K562 (cell line): ENCODE measurements around the gene HS3ST4.

Source experiments
- CEBPG ChIP-seq, 3 experiments: fragments of 200-800 bp in 1 of 3; sonication (Bioruptor generic) in 1 of 3; sonication (generic) in 1 of 3; formaldehyde crosslinking in 1 of 3; IDR thresholded peaks in 2 of 3; conservative IDR thresholded peaks in 1 of 3; 2 replicates each; pipeline versions ENCODE4 v1.6.1 to v1.8.0; 2016 to 2022; ENCODE audit warnings: missing compliant biosample characterization in 2 of 3, missing genetic modification characterization in 2 of 3, mild to moderate bottlenecking in 1 of 3, missing genetic modification reagents in 1 of 3
- CHCHD3 ChIP-seq: fragments of 250-450 bp; sonication (Bioruptor Pico); IDR thresholded peaks from 2 replicates; pipeline ENCODE4 v2.1.2; 2022; ENCODE audit warnings: mild to moderate bottlenecking
- FOXA1 ChIP-seq: fragments of 450-650 bp; IDR thresholded peaks from 2 replicates; pipeline ENCODE4 v1.6.1; 2016; ENCODE audit warnings: mild to moderate bottlenecking, borderline replicate concordance
- MAFK ChIP-seq: IDR thresholded peaks from 2 replicates; pipeline ENCODE4 v1.6.1; 2011; ENCODE audit warnings: low read length, improper control_type of control experiment
- PATZ1 ChIP-seq: fragments of 250-450 bp; sonication (Bioruptor Pico); IDR thresholded peaks from 2 replicates; pipeline ENCODE4 v1.5.0; 2020; ENCODE audit warnings: mild to moderate bottlenecking, borderline replicate concordance
- POLR2AphosphoS5 ChIP-seq: IDR thresholded peaks from 2 replicates; pipeline ENCODE4 v1.6.1; 2011; ENCODE audit warnings: mild to moderate bottlenecking, low read depth, low read length, moderate library complexity; ENCODE audit not compliant: control insufficient read depth, insufficient read depth
- WHSC1 ChIP-seq: IDR thresholded peaks from one replicate; pipeline ENCODE4 v1.6.1; 2012; ENCODE audit warnings: low read length, control low read depth, inconsistent platforms
- TF ChIP-seq, protein P1 (sequence below): fragments of 200-600 bp; sonication (generic); IDR thresholded peaks from one replicate; pipeline ENCODE4 v1.6.1; 2012; ENCODE audit warnings: mild to moderate bottlenecking, low read depth, low read length, inconsistent platforms
- TF ChIP-seq, protein P2 (sequence below), 3 experiments: IDR thresholded peaks in 2 of 3; conservative IDR thresholded peaks in 1 of 3; 2 replicates each; pipeline ENCODE4 v1.5.1; 2011 to 2012; ENCODE audit warnings: low read length in 3 of 3, mild to moderate bottlenecking in 3 of 3, control low read depth in 2 of 3, improper control_type of control experiment in 1 of 3, inconsistent platforms in 1 of 3, low read depth in 1 of 3, mixed read lengths in 1 of 3, moderate library complexity in 1 of 3; ENCODE audit not compliant: insufficient read depth in 2 of 3

GRCh38 chr16:25855818-25856217 lies 164.1 kb downstream of the HS3ST4 start:
- TF ChIP-seq, protein P1, sequence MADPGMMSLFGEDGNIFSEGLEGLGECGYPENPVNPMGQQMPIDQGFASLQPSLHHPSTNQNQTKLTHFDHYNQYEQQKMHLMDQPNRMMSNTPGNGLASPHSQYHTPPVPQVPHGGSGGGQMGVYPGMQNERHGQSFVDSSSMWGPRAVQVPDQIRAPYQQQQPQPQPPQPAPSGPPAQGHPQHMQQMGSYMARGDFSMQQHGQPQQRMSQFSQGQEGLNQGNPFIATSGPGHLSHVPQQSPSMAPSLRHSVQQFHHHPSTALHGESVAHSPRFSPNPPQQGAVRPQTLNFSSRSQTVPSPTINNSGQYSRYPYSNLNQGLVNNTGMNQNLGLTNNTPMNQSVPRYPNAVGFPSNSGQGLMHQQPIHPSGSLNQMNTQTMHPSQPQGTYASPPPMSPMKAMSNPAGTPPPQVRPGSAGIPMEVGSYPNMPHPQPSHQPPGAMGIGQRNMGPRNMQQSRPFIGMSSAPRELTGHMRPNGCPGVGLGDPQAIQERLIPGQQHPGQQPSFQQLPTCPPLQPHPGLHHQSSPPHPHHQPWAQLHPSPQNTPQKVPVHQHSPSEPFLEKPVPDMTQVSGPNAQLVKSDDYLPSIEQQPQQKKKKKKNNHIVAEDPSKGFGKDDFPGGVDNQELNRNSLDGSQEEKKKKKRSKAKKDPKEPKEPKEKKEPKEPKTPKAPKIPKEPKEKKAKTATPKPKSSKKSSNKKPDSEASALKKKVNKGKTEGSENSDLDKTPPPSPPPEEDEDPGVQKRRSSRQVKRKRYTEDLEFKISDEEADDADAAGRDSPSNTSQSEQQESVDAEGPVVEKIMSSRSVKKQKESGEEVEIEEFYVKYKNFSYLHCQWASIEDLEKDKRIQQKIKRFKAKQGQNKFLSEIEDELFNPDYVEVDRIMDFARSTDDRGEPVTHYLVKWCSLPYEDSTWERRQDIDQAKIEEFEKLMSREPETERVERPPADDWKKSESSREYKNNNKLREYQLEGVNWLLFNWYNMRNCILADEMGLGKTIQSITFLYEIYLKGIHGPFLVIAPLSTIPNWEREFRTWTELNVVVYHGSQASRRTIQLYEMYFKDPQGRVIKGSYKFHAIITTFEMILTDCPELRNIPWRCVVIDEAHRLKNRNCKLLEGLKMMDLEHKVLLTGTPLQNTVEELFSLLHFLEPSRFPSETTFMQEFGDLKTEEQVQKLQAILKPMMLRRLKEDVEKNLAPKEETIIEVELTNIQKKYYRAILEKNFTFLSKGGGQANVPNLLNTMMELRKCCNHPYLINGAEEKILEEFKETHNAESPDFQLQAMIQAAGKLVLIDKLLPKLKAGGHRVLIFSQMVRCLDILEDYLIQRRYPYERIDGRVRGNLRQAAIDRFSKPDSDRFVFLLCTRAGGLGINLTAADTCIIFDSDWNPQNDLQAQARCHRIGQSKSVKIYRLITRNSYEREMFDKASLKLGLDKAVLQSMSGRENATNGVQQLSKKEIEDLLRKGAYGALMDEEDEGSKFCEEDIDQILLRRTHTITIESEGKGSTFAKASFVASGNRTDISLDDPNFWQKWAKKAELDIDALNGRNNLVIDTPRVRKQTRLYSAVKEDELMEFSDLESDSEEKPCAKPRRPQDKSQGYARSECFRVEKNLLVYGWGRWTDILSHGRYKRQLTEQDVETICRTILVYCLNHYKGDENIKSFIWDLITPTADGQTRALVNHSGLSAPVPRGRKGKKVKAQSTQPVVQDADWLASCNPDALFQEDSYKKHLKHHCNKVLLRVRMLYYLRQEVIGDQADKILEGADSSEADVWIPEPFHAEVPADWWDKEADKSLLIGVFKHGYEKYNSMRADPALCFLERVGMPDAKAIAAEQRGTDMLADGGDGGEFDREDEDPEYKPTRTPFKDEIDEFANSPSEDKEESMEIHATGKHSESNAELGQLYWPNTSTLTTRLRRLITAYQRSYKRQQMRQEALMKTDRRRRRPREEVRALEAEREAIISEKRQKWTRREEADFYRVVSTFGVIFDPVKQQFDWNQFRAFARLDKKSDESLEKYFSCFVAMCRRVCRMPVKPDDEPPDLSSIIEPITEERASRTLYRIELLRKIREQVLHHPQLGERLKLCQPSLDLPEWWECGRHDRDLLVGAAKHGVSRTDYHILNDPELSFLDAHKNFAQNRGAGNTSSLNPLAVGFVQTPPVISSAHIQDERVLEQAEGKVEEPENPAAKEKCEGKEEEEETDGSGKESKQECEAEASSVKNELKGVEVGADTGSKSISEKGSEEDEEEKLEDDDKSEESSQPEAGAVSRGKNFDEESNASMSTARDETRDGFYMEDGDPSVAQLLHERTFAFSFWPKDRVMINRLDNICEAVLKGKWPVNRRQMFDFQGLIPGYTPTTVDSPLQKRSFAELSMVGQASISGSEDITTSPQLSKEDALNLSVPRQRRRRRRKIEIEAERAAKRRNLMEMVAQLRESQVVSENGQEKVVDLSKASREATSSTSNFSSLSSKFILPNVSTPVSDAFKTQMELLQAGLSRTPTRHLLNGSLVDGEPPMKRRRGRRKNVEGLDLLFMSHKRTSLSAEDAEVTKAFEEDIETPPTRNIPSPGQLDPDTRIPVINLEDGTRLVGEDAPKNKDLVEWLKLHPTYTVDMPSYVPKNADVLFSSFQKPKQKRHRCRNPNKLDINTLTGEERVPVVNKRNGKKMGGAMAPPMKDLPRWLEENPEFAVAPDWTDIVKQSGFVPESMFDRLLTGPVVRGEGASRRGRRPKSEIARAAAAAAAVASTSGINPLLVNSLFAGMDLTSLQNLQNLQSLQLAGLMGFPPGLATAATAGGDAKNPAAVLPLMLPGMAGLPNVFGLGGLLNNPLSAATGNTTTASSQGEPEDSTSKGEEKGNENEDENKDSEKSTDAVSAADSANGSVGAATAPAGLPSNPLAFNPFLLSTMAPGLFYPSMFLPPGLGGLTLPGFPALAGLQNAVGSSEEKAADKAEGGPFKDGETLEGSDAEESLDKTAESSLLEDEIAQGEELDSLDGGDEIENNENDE, result no peak
- no peak for TF ChIP-seq CHCHD3 (CRISPR knock-in tag)
- TF ChIP-seq, protein P2, sequence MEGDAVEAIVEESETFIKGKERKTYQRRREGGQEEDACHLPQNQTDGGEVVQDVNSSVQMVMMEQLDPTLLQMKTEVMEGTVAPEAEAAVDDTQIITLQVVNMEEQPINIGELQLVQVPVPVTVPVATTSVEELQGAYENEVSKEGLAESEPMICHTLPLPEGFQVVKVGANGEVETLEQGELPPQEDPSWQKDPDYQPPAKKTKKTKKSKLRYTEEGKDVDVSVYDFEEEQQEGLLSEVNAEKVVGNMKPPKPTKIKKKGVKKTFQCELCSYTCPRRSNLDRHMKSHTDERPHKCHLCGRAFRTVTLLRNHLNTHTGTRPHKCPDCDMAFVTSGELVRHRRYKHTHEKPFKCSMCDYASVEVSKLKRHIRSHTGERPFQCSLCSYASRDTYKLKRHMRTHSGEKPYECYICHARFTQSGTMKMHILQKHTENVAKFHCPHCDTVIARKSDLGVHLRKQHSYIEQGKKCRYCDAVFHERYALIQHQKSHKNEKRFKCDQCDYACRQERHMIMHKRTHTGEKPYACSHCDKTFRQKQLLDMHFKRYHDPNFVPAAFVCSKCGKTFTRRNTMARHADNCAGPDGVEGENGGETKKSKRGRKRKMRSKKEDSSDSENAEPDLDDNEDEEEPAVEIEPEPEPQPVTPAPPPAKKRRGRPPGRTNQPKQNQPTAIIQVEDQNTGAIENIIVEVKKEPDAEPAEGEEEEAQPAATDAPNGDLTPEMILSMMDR (IDR thresholded peaks at IDR 0.05 in 2 of 3, conservative IDR thresholded peaks at IDR 0.05 in 1 of 3; ENCODE audit: insufficient read depth in 2 of 3, low read depth in 1 of 3, low read length in 3 of 3), result no peak
- TF ChIP-seq POLR2AphosphoS5, result no peak
- no peak for TF ChIP-seq FOXA1
- TF ChIP-seq WHSC1, result no peak
- TF ChIP-seq CEBPG (CRISPR knock-in tag; IDR thresholded peaks at IDR 0.05), result no peak
- TF ChIP-seq CEBPG (tag; conservative IDR thresholded peaks at IDR 0.05 in 1 of 2, IDR thresholded peaks at IDR 0.05 in 1 of 2), result no peak
- no peak for TF ChIP-seq MAFK
- no peak for TF ChIP-seq PATZ1 (CRISPR knock-in tag)
